ENCODE data around the gene ZDHHC11B. TPM values are rescaled to one million over a fixed set of nuclear protein-coding genes. Genes with fewer than 3 reads are reported as not detected.
A peak's percentile ranks its signal among the peaks of the same experiment; 100 is the strongest.
"Not testable (repeated sequence)": the region's sequence is repeated elsewhere in the genome, so short reads cannot be mapped to it uniquely, and the experiment has no call there.

Gene ZDHHC11B
- total and polyA plus RNA-seq, 5 donors = 6.6 to 49.2 (median 22.2) TPM

DNA sequence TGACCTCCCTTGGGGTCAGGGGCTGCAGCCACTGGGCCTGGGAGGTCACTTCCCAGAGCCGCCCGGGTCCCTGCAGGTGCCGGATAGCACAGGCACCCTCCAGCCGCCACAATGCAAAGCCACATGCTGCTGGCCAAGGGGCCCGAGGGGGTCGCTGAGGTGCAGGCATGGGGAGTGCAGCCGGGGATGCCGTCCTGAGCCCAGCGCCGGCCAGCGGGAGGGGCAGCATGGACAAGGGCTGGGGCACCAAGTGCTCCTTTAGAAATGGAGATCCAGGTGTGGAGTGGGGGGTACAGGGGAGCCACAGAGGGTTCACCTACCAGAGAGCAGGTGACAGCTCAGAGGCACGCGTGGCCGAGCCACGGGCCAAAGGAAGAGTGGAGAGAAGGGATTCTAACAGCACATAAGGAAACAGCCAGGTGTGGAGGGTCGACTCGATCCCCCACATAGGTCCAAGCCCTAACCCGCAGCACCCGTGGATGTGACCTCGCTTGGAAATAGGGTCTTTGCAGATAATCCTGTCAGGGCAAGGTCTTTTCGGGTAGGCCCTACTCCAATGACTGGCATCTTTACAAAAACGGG is 24.7 kb downstream of the ZDHHC11B start:
- Histone ChIP-seq H3K9me3 (ENCODE audit: control insufficient read depth, low read length) (no peaks in the 10 kb centered on the region), H3K4me1 (ENCODE audit: control insufficient read depth, insufficient read depth, low read length) (no peaks in the 10 kb centered on the region), H3K27ac (ENCODE audit: low read length) (no peak overlapping the region), H3K4me3 (ENCODE audit: low read length) (no peak overlapping the region), H3K27me3 (ENCODE audit: control insufficient read depth, insufficient read depth) (no peaks in the 10 kb centered on the region)
- WGBS = 93% methylated on average over 22 of the region's 22 CpGs
- ATAC-seq (no peak), DNase-seq (peak; percentile 54 to 77 (median 58))
- intact Hi-C loops (cut with DNase I) = loop anchor here in 1 of 4 donors (10.0 kb wide), 1 partner anchor 85 kb away; no protein-coding TSS in a partner anchor

DNA sequence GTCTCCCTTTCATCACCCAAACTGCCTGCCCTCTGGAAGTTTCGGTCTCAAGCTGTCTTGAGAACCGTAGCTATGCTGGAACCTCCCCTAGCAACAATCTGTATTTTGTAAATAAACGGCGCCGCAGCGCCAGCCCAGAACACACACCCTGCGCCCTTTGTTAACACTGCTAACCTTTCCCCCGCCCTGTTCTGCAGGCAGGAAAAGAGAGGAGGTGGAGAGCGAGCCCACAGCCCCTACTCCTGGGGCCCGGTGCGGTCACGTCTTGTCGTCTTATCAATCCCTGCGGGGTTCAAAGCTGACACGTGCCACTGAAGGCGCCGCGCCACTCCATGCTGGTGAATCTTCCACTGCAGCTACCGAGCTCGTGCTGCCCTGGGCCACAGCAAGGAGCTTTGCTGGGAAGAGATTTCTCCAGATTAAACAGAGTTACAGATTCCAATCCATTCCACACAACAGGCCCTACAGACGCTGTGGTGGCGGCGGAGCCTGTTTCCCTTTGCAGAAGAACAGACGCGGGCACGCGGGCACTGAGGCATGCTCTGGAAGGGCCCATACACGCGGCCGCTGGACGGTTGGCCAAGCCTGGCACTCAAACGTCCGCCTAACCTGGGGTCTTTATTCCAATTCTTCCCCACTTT is 25.3 kb downstream of the ZDHHC11B start:
- intact Hi-C loops (cut with DNase I) = loop anchor here in 1 of 4 donors (10.0 kb wide), 1 partner anchor 86 kb away; no protein-coding TSS in a partner anchor
- H3K4me3 ChIP-seq (ENCODE audit: low read length) = no peak overlapping the region

DNA sequence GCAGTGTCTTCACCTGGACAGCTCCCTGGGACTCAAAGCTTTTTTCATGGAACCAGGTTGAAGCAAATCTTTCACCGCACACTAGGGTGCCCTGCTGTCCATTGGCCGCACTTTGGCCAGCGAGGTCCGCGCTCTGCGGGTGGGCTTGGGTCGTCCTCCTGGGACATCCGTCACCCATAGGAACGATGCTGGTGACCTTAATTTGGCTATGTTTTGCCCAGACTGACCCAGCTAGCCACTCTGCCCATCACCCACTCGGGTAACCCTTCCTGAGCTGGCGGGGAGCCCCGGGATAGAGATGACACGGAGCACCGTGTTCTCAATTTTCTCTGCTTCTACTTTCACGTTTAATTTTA is 25.9 kb downstream of the ZDHHC11B start:
- ATAC-seq = peak in 1 of 2 donors; percentile 0
- no peaks in the 10 kb centered on the region for H3K4me1 ChIP-seq (ENCODE audit: control insufficient read depth, insufficient read depth, low read length)
- H3K4me3 ChIP-seq (ENCODE audit: low read length) = no peak overlapping the region
- intact Hi-C loops (cut with DNase I) = loop anchor here in 1 of 4 donors (10.0 kb wide), 1 partner anchor 86 kb away; no protein-coding TSS in a partner anchor
- WGBS = 74% methylated on average over 15 of the region's 15 CpGs
- H3K27ac ChIP-seq (ENCODE audit: low read length) = peak overlapping the region; percentile 10
- DNase-seq = peak in 2 of 3 donors; percentile 69 to 71
- H3K9me3 ChIP-seq (ENCODE audit: control insufficient read depth, low read length) = no peaks in the 10 kb centered on the region
- H3K27me3 ChIP-seq (ENCODE audit: control insufficient read depth, insufficient read depth) = no peaks in the 10 kb centered on the region

More for the DNA sequence above, 25.3 kb downstream of the ZDHHC11B start:
- WGBS = 33% methylated on average over 33 of the region's 33 CpGs
- DNase-seq (peak; percentile 93 to 97 (median 94)), ATAC-seq (peak; percentile 75 to 80)
- peak overlapping the region; percentile 39 for H3K27ac ChIP-seq (ENCODE audit: low read length)
- H3K4me1 ChIP-seq (ENCODE audit: control insufficient read depth, insufficient read depth, low read length) = no peaks in the 10 kb centered on the region
- no peaks in the 10 kb centered on the region for H3K27me3 ChIP-seq (ENCODE audit: control insufficient read depth, insufficient read depth)
- H3K9me3 ChIP-seq (ENCODE audit: control insufficient read depth, low read length) = no peaks in the 10 kb centered on the region

DNA sequence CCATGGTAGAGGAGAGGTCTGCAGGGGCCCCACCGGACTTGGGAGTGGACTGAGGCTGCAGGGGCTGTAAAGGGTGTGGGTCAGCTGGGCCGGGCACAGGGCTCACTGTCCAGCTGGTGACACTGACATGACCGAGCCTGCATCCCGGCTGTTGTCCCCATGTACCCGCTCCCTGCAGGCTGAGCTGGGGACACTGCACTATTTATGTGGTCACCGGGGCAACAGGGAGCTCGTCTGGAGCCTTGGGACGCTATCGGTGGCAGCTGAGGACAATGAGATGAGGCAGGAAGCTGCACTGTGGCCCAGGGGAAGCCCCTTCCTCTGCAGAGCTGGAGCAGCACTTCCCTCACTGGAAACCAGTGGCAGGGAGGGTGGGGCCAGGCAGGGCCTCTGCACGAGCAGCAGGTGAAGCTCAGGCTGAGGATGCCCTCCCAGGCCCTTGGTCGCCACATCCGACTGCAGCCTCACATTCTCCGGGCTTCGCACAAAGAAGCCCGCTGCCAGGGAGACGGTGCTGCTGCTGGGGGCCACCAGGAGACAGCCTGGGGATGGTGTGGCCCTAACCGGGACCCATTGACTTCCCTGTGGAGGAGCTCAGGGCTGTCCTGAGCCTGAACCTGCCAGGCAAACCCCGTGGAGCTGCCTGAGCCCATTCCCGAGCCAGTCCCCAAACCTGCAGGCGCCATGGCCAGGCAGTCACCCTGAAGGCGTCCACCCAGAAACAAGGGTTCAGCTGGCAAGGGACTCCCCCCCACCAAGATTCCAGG is 26.4 kb downstream of the ZDHHC11B start:
- peak; percentile 87 to 92 (median 91) for DNase-seq
- H3K4me1 ChIP-seq (ENCODE audit: control insufficient read depth, insufficient read depth, low read length) = no peaks in the 10 kb centered on the region
- H3K27ac ChIP-seq (ENCODE audit: low read length) = peak overlapping the region; percentile 10
- H3K9me3 ChIP-seq (ENCODE audit: control insufficient read depth, low read length) = no peaks in the 10 kb centered on the region
- no peak overlapping the region for H3K4me3 ChIP-seq (ENCODE audit: low read length)
- H3K27me3 ChIP-seq (ENCODE audit: control insufficient read depth, insufficient read depth) = no peaks in the 10 kb centered on the region
- WGBS = 42% methylated on average over 21 of the region's 21 CpGs
- intact Hi-C loops (cut with DNase I) = loop anchor here in 1 of 4 donors (10.0 kb wide), 1 partner anchor 87 kb away; no protein-coding TSS in a partner anchor
- ATAC-seq = peak; percentile 68 to 71

- H3K27me3 ChIP-seq (ENCODE audit: control insufficient read depth, insufficient read depth) = no peaks in the 10 kb centered on the region
- ATAC-seq (peak; percentile 0 to 1), DNase-seq (no peak)
- H3K27ac ChIP-seq (ENCODE audit: low read length) = no peak overlapping the region
- no peak overlapping the region for H3K4me3 ChIP-seq (ENCODE audit: low read length)
- intact Hi-C loops (cut with DNase I) = loop anchor here in 1 of 4 donors (10.0 kb wide), 1 partner anchor 87 kb away; no protein-coding TSS in a partner anchor
- 61% methylated on average over 15 of the region's 15 CpGs for WGBS
- no peaks in the 10 kb centered on the region for H3K9me3 ChIP-seq (ENCODE audit: control insufficient read depth, low read length)
- no peaks in the 10 kb centered on the region for H3K4me1 ChIP-seq (ENCODE audit: control insufficient read depth, insufficient read depth, low read length)
Measured at GRCh38 chr5:757346-757930, 27.1 kb downstream of the ZDHHC11B start.

DNA sequence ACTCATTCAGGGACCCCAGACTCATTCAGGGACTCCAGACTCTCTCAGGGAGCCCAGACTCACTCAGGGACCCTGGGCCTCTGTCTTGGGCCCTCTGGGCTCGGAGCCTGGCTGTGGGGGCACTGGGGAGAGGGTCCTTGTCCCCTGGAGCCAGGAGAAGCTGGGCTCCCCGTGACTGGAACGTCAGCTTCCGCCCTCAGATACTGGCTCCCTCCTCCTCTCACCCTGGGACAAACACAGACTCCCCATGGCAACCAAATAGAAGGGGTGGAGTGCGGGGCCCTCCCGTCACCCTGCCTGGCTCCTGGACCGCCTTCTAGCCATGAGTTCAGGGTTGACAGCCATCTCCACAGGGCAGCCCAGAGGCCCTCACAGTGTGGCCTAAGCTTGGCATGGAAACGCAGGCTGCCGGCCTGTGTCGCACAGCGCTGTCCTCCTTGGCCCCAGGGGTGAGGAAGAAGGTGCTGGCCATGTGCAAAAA is 27.6 kb downstream of the ZDHHC11B start:
- Histone ChIP-seq H3K27me3 (ENCODE audit: control insufficient read depth, insufficient read depth) (no peaks in the 10 kb centered on the region), H3K4me3 (ENCODE audit: low read length) (no peak overlapping the region), H3K9me3 (ENCODE audit: control insufficient read depth, low read length) (no peaks in the 10 kb centered on the region), H3K27ac (ENCODE audit: low read length) (peak overlapping the region; percentile 25), H3K4me1 (ENCODE audit: control insufficient read depth, insufficient read depth, low read length) (no peaks in the 10 kb centered on the region)
- ATAC-seq (peak; percentile 80 to 84), DNase-seq (peak; percentile 91 to 94 (median 91))
- intact Hi-C loops (cut with DNase I) = loop anchor here in 1 of 4 donors (10.0 kb wide), 1 partner anchor 88 kb away; no protein-coding TSS in a partner anchor
- WGBS = 19% methylated on average over 10 of the region's 11 CpGs

- 83% methylated on average over 7 of the region's 10 CpGs for WGBS
- no peaks in the 10 kb centered on the region for H3K9me3 ChIP-seq (ENCODE audit: control insufficient read depth, low read length)
- H3K4me1 ChIP-seq (ENCODE audit: control insufficient read depth, insufficient read depth, low read length) = no peaks in the 10 kb centered on the region
- intact Hi-C loops (cut with DNase I) = loop anchor here in 1 of 4 donors (10.0 kb wide), 1 partner anchor 89 kb away; no protein-coding TSS in a partner anchor
- no peak overlapping the region for H3K27ac ChIP-seq (ENCODE audit: low read length)
- H3K4me3 ChIP-seq (ENCODE audit: low read length) = no peak overlapping the region
- peak; percentile 4 to 5 for ATAC-seq
- H3K27me3 ChIP-seq (ENCODE audit: control insufficient read depth, insufficient read depth) = no peaks in the 10 kb centered on the region
- DNase-seq = peak; percentile 64 to 77 (median 66)
Measured at GRCh38 chr5:756171-756570, 28.4 kb downstream of the ZDHHC11B start.

- intact Hi-C loops (cut with DNase I) = loop anchor here in 1 of 4 donors (10.0 kb wide), 1 partner anchor 91 kb away; no protein-coding TSS in a partner anchor
- WGBS = 60% methylated on average over 15 of the region's 16 CpGs
- H3K9me3 ChIP-seq (ENCODE audit: control insufficient read depth, low read length); H3K27ac ChIP-seq (ENCODE audit: low read length); H3K4me3 ChIP-seq (ENCODE audit: low read length); H3K4me1 ChIP-seq (ENCODE audit: control insufficient read depth, insufficient read depth, low read length); ATAC-seq; H3K27me3 ChIP-seq (ENCODE audit: control insufficient read depth, insufficient read depth): not testable (repeated sequence)
- peak in 2 of 3 donors; percentile 14 to 25 for DNase-seq
Measured at GRCh38 chr5:754143-754632, 30.3 kb downstream of the ZDHHC11B start.

DNA sequence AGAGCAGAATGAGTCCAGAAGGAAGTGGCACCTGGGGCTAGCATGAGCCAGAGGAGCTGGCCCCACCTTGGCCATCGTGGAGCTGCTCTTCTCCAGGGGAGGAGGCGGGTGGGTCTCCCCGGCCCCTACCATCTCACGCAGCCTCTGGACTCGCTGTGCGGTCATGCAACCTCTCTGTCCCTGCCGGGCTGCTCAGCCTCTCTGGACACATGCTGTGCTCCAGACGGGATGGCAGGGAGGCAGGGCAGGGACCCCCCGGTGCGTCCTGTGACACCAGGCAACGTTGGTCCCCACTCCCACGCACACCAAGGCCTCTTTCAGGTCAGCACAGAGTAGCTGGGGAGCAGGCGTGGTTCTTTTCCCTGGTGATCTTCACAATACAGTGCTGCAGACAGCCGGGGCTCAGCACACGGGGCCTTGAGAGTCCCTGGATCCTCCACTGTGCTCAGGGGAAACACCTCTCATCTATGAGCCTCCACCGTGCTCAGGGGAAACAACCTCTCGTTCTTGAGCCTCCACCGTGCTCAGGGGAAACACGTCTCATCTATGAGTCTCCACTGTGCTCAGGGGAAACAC is 30.9 kb downstream of the ZDHHC11B start:
- 77% methylated on average over 16 of the region's 19 CpGs for WGBS
- not testable (repeated sequence) for H3K27ac ChIP-seq (ENCODE audit: low read length); H3K4me1 ChIP-seq (ENCODE audit: control insufficient read depth, insufficient read depth, low read length); H3K4me3 ChIP-seq (ENCODE audit: low read length); H3K27me3 ChIP-seq (ENCODE audit: control insufficient read depth, insufficient read depth); ATAC-seq; H3K9me3 ChIP-seq (ENCODE audit: control insufficient read depth, low read length)
- DNase-seq = peak in 1 of 3 donors; percentile 14
- intact Hi-C loops (cut with DNase I) = loop anchor here in 1 of 4 donors (10.0 kb wide), 1 partner anchor 91 kb away; no protein-coding TSS in a partner anchor

Data from right cardiac atrium (tissue), 5 donors.